Astrocyte (in vitro differentiated cells and primary cell): ENCODE results near the gene SLC26A9. TPM values are rescaled to one million over a fixed set of nuclear protein-coding genes. Genes with fewer than 3 reads are reported as not detected.

Experiments
- DNase-seq: peaks from one replicate; pipeline ENCODE4 v3.0.0-alpha.2; 2010; ENCODE audit warnings: low read depth
- FAIRE-seq: peaks from 2 replicates; lab custom pipeline; 2011; peaks lifted over from hg19 to GRCh38; lab: Jason Lieb, UNC
- H2AFZ ChIP-seq: 2 replicates; pipeline ENCODE4 v1.6.0; 2012; ENCODE audit warnings: low read depth, low read length, inconsistent platforms
- H3K27ac ChIP-seq: 2 replicates; pipeline ENCODE4 v1.5.1; 2011; ENCODE audit warnings: low read depth, low read length, inconsistent platforms
- H3K27me3 ChIP-seq: 2 replicates; pipeline ENCODE4 v1.6.0; 2011; ENCODE audit warnings: low read length, inconsistent platforms; ENCODE audit not compliant: insufficient read depth
- H3K36me3 ChIP-seq: 2 replicates; pipeline ENCODE4 v1.5.1; 2011; ENCODE audit warnings: low read length, inconsistent platforms; ENCODE audit not compliant: insufficient read depth
- H3K4me1 ChIP-seq: 2 replicates; pipeline ENCODE4 v1.5.1; 2011; ENCODE audit warnings: low read length, inconsistent platforms; ENCODE audit not compliant: insufficient read depth
- H3K4me2 ChIP-seq: 2 replicates; pipeline ENCODE4 v1.6.0; 2012; ENCODE audit warnings: low read length, inconsistent platforms
- H3K4me3 ChIP-seq: 2 replicates; pipeline ENCODE4 v1.5.1; 2011; ENCODE audit warnings: low read depth, mild to moderate bottlenecking, low read length, inconsistent platforms; ENCODE audit not compliant: insufficient read depth
- H3K79me2 ChIP-seq: 2 replicates; pipeline ENCODE4 v1.6.0; 2012; ENCODE audit warnings: mild to moderate bottlenecking, low read length, inconsistent platforms; ENCODE audit not compliant: insufficient read depth
- H3K9ac ChIP-seq: 2 replicates; pipeline ENCODE4 v1.6.0; 2012; ENCODE audit warnings: mild to moderate bottlenecking, low read length, inconsistent platforms
- H3K9me3 ChIP-seq: 2 replicates; pipeline ENCODE4 v1.5.1; 2012; ENCODE audit warnings: low read depth, mild to moderate bottlenecking, low read length, inconsistent platforms; ENCODE audit not compliant: insufficient read depth
- H4K20me1 ChIP-seq: 2 replicates; pipeline ENCODE4 v1.6.0; 2012; ENCODE audit warnings: low read length, inconsistent platforms; ENCODE audit not compliant: insufficient read depth
- H3K27ac Mint-ChIP-seq: one replicate; pipeline ENCODE4 v1.8.0; 2021; ENCODE audit warnings: mild to moderate bottlenecking, mixed read lengths; ENCODE audit not compliant: unreplicated experiment
- H3K27me3 Mint-ChIP-seq: one replicate; pipeline ENCODE4 v1.8.0; 2021; ENCODE audit warnings: low read depth, mixed read lengths; ENCODE audit not compliant: unreplicated experiment
- H3K36me3 Mint-ChIP-seq: one replicate; pipeline ENCODE4 v1.8.0; 2021; ENCODE audit warnings: low read depth, mixed read lengths; ENCODE audit not compliant: unreplicated experiment
- H3K4me1 Mint-ChIP-seq: one replicate; pipeline ENCODE4 v1.8.0; 2021; ENCODE audit warnings: low read depth, mixed read lengths; ENCODE audit not compliant: unreplicated experiment
- H3K4me3 Mint-ChIP-seq: one replicate; pipeline ENCODE4 v1.8.0; 2021; ENCODE audit warnings: mild to moderate bottlenecking, moderate library complexity, mixed read lengths; ENCODE audit not compliant: unreplicated experiment
- H3K9me3 Mint-ChIP-seq: one replicate; pipeline ENCODE4 v1.8.0; 2021; ENCODE audit warnings: mild to moderate bottlenecking, mixed read lengths; ENCODE audit not compliant: unreplicated experiment
- CTCF ChIP-seq: IDR thresholded peaks from 2 replicates; pipeline ENCODE4 v1.5.1; 2011; ENCODE audit warnings: low read depth, mild to moderate bottlenecking, inconsistent platforms, low read length, moderate library complexity; ENCODE audit not compliant: insufficient read depth
- EZH2 ChIP-seq: IDR thresholded peaks from 2 replicates; pipeline ENCODE4 v1.6.1; 2012; ENCODE audit warnings: mild to moderate bottlenecking, low read length, inconsistent platforms; ENCODE audit not compliant: insufficient read depth
- total RNA-seq: library from RNA; stranded (reverse); gene quantifications from 2 replicates; pipeline ENCODE4 v1.2.1, GENCODE V29; 2021

The SLC26A9 gene
- total RNA-seq, 1 donor from 2014 or later = not detected

- Mint-ChIP-seq H3K27me3 (peaks cover 14% of the 10 kb centered on the region), H3K9me3 (no peaks in the 10 kb centered on the region), H3K4me1 (peaks cover 10% of the 10 kb centered on the region), H3K4me3 (no peak overlapping the region), H3K27ac (no peak overlapping the region), H3K36me3 (no peaks in the 10 kb centered on the region)
- peaks cover under 1% of the 10 kb centered on the region for H3K27me3 ChIP-seq
- TF ChIP-seq EZH2 = no peak
- TF ChIP-seq CTCF = no peak
- DNase-seq (no peak), FAIRE-seq (no peak)
- no peak overlapping the region for H3K27ac ChIP-seq
- H2AFZ ChIP-seq = no peak overlapping the region
- no peaks in the 10 kb centered on the region for H3K36me3 ChIP-seq
- H3K4me1 ChIP-seq = peaks cover 15% of the 10 kb centered on the region
- no peaks in the 10 kb centered on the region for H3K9me3 ChIP-seq
- no peaks in the 10 kb centered on the region for H3K79me2 ChIP-seq
- no peak overlapping the region for H3K9ac ChIP-seq
- H3K4me3 ChIP-seq = no peak overlapping the region
- no peak overlapping the region for H3K4me2 ChIP-seq
- H4K20me1 ChIP-seq = no peaks in the 10 kb centered on the region
These were observed 25.6 kb downstream of the SLC26A9 start for GRCh38 chr1:205917466-205918238.

- H3K4me1 Mint-ChIP-seq = peaks cover 10% of the 10 kb centered on the region
- Histone ChIP-seq H3K36me3 (no peaks in the 10 kb centered on the region), H3K9me3 (no peaks in the 10 kb centered on the region), H4K20me1 (no peaks in the 10 kb centered on the region), H3K27me3 (peaks cover 10% of the 10 kb centered on the region), H3K9ac (no peak overlapping the region), H2AFZ (no peak overlapping the region), H3K27ac (no peak overlapping the region), H3K4me1 (peaks cover 15% of the 10 kb centered on the region), H3K4me2 (no peak overlapping the region), H3K79me2 (no peaks in the 10 kb centered on the region), H3K4me3 (no peak overlapping the region)
- H3K4me3 Mint-ChIP-seq = no peak overlapping the region
- H3K27me3 Mint-ChIP-seq = peaks cover 21% of the 10 kb centered on the region
- FAIRE-seq (no peak), DNase-seq (peak; percentile 36)
- peaks cover 5% of the 10 kb centered on the region for H3K9me3 Mint-ChIP-seq
- no peaks in the 10 kb centered on the region for H3K36me3 Mint-ChIP-seq
- no peak for TF ChIP-seq EZH2
- no peak for TF ChIP-seq CTCF
- no peak overlapping the region for H3K27ac Mint-ChIP-seq
These were observed 26.7 kb downstream of the SLC26A9 start for GRCh38 chr1:205916541-205916940.
